Amygdala (tissue), 56 donors: Measurements from ENCODE around the gene GRAP.

Experiments
- DNase-seq, 56 donors: peaks; one replicate each; lab custom pipeline; 2025; lab: John Stamatoyannopoulos, UW

Gene GRAP

DNA sequence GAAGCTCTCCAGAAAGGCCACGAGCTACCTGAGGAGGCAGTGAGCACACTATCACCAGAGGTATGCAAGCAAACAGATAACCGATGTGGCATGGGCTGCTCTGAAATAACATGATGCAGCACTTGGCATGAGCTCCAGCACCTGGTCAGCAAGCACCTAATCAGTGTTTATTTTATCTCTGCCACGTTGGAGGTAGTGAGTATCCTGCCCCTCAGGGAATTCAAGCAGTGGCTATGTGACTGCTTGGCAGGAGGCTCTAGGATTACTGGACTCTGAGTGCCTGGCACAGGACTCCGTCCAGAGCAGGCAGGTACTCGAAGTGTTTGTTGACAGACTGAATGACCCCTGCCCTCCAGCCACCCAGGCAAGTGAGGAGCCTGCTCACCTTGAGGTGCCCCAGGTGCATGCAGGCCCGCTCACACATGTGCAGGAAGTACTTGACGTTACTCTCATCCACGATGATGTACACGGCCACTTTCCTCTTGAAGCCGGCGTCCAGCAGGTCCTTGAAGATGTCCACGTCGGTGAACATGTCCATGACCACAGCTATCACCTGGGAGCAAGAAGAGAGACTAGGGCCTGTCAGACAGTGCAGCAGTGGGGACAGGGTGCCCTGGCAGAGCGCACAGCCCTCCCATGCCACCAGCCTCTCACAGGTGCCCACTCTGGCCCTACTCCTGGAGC, 58.8 kb downstream of the GRAP start:
- no peak for DNase-seq

GRCh38 chr17:18987230-18987610, 59.5 kb downstream of the GRAP start:
- no peak for DNase-seq

- DNase-seq = no peak
Observed at GRCh38 chr17:18986541-18987229, 60.1 kb downstream of the GRAP start.

- DNase-seq = no peak
Observed at GRCh38 chr17:18985475-18985874, 61.3 kb downstream of the GRAP start.

DNA sequence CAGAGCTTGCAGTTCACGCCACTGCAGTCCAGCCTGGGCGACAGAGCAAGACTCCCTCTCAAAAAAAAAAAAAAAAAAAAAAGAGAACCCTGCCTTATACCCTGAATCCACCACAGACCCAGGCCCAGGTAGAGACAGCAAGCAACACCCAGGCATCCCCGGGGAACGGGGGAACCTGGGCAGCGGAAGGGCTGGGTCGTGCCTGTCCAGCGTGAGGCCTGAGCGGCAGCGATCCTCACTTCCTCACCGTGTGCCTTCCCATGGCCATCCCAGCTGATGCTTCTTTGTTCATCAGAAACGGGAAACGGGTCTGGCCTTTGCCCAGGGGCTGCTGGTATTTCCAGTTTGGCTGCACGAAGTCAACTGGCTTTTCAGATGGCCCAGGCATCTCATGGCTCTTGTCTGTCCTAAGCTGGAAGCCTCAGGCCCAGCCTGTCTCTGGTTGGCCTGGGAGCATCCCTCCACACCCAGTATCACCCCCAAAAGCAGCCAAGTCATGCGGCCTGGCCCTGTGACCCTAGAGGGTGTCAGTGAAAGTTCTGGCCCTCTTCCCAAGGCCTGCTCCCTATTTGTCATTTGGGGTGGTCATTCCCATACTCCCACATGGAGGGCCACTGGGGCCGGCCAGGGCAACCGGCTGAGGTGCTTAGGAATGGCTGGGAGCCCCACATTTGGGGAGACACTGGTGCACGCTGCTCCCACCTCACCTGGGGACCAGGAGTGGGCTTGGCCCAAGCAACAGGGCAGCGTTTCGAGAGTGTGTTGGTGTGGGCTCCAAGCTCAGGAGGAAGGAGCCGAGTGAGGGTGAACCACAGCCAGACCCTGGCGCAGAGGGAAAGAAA, 62.3 kb downstream of the GRAP start:
- DNase-seq = no peak

DNA sequence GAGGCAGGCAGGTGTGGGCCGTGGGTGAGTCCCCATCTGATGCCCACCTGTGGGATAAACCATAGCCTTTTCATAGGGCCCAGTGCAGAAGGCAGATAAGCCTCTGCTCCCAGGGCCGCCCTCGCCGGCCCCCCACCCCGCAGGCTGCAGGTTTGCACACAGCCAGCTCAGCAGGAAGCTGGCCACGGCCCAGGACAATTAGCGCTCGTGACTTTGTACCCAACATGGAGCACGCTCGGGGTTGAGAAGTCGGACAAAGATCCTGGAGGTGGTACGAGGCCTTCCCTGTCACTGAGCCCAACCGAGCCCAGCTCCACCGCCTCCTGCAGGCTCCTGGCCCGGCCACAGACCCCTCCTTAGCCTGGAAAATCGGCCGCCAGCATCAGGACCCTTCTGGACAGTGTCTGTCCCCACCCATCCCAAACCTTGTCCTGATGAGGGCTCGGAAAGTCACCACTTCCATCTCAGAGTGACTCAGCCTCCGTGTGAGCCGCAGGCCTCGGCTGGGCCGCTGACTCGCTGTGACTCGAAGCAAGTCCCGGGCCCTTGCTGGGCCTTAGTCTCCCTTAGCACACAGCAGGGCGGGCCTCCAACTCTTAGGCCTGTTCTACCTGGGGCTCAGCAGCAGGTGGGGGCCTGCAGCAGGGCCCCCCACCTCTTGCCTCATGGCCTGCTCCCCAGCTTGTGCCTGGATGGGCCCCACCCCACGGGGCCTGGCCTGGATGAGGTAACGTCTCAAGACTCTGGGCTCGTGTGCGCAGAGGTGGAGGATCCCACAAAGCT, 64.9 kb downstream of the GRAP start:
- DNase-seq = no peak

- no peak for DNase-seq
Observed at GRCh38 chr17:18981335-18981641, 65.5 kb downstream of the GRAP start.

DNA sequence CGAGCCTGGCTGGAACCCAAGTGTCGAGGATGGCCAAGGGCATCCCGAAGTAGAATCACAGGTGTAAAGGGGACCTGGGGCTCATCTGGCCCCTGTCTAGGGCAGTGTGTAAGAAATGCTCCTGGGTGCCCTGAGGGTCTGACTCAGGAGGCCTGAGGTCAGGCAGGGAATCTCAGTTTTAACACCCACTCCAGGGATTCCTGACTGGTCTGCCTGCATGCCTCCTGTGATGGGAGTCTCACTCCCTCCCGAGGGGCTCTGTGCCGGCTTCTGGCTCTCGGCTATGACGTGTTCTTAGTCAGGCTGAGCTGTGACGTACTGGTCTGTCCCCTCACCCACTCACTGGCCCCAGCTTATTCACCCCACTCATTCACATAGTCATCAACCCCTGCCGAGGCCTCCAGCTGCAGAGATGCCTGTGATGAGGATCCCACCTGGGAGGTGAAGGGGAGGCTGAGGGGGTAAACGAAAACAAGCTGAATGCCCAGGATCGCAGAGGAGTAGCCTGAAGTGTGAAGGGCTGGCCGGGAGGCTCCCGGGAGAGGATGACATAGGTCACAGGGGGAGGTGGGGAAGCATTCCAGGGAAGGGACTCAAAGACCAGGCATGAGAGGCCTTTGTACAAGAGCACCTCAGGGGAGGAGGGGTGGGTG, 65.9 kb downstream of the GRAP start:
- no peak for DNase-seq

DNA sequence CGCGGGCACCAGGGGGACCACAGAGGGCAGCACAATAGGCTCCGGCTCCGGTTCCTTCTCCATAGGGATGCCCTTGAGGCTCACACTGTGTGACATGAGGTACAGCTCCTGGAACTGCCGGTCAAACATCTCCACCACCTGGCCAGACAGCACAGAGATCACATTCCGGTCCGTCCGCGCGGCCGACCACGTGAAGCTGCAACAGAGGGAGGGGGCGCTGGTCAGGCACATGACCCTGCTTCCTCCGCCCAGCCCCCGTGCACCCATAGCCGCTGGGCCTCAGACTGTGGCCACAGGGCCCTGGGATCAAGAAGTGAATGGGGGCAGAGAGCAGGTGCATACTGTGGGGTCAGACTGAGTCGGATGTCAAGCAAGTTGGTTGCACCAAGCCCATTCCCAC, 68.1 kb downstream of the GRAP start:
- DNase-seq = no peak

DNA sequence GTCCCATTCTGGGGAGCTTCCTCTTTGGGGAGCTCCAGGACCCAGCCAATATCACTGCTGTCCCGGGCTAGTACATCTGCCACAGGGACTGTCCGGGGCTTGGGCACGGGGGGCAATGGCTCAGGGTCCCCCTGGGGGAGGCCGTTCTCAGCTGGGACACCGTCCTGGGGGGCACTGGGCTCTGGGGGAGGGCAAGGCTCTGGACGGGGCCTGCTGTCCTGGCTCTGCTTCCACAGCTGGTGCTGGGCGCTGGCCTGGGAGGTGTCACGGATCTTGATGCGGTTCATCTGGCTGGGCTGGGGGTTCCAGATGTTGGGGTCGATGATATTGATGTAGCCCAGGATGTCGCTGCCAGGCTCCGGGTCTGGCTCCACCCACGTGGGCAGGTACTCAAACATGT, 68.7 kb downstream of the GRAP start:
- DNase-seq = no peak

GRCh38 chr17:18977646-18978045, 69.1 kb downstream of the GRAP start:
- DNase-seq = no peak

- no peak for DNase-seq
Observed at GRCh38 chr17:18977021-18977420, 69.7 kb downstream of the GRAP start.

GRCh38 chr17:18976201-18976600, 70.6 kb downstream of the GRAP start:
- DNase-seq = no peak

GRCh38 chr17:18975597-18975996, 71.2 kb downstream of the GRAP start:
- no peak for DNase-seq

DNA sequence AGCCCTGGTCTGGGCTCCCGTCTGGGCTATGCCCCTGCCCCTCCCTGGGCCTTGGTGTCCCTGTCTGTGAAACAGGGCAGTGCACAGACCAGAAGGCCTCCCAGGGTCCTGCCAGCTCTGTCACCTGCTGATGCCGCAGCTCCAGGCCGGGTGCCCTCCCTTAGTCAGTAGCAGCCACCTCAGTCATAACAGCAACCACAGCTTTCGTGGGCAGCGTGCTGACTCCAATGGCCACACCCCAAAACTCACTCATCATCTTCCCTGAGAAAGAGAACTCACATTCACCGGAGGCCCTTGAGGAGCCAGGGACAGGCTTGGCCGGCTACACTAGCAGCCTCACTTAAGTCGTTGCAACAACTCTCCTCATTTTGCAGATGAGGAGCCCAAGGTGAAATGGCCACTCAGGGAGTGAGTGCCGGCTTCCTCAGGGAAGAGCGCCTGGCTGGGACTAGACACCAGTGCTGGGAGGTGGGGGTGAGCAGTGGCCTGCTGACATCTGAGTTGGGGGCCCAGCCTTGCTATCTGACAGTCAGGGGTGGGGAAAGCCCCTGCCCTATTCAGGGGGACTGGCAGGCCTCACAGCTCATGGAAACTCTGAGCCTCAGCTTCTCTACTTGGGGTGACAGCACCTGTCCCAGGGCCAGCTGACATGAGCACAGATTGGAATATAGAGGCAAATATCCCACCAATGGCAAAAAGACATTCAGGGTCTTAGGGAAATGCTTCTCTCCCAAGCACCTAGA, 72.2 kb downstream of the GRAP start:
- no peak for DNase-seq

GRCh38 chr17:18971801-18972200, 75.0 kb downstream of the GRAP start:
- no peak for DNase-seq
